ENCODE data around the gene CHST2.
"Not testable (repeated sequence)": the region's sequence is repeated elsewhere in the genome, so short reads cannot be mapped to it uniquely, and the experiment has no call there.

The CHST2 gene

GRCh38 chr3:143119009-143119914 is at the start of gene CHST2:
Gene CHST2, plus strand, starts transcription at chr3:143119771. Its CDS starts 1,046 bp downstream, at chr3:143120817.
- Mint-ChIP-seq H3K9me3 (no peaks in the 10 kb centered on the region), H3K27me3 (peaks cover 14% of the 10 kb centered on the region), H3K36me3 (ENCODE audit: low read depth) (peaks cover 2% of the 10 kb centered on the region), H3K27ac (peak within 1 kb of the TSS; percentile 56), H3K4me3 (peak within 1 kb of the TSS; percentile 84), H3K4me1 (peaks cover 33% of the 10 kb centered on the region)
- DNase-seq: peak; percentile 76
- ATAC-seq: peak; percentile 89

GRCh38 chr3:143070977-143071551 is 48.5 kb upstream of the CHST2 start:
- ATAC-seq (no peak), DNase-seq (no peak)
- Mint-ChIP-seq H3K4me3 (no peak overlapping the region), H3K27me3 (no peaks in the 10 kb centered on the region), H3K9me3 (no peaks in the 10 kb centered on the region), H3K4me1 (no peaks in the 10 kb centered on the region), H3K27ac (no peak overlapping the region), H3K36me3 (ENCODE audit: low read depth) (no peaks in the 10 kb centered on the region)

GRCh38 chr3:143071776-143072175 is 47.8 kb upstream of the CHST2 start:
- Mint-ChIP-seq H3K9me3 (no peaks in the 10 kb centered on the region), H3K27me3 (no peaks in the 10 kb centered on the region), H3K27ac (no peak overlapping the region), H3K36me3 (ENCODE audit: low read depth) (no peaks in the 10 kb centered on the region), H3K4me3 (no peak overlapping the region), H3K4me1 (no peaks in the 10 kb centered on the region)
- no peak for DNase-seq
- ATAC-seq: no peak

GRCh38 chr3:143072298-143073020 is 47.1 kb upstream of the CHST2 start:
- not testable (repeated sequence) for H3K4me1 Mint-ChIP-seq; H3K9me3 Mint-ChIP-seq; ATAC-seq; H3K27ac Mint-ChIP-seq; DNase-seq; H3K36me3 Mint-ChIP-seq (ENCODE audit: low read depth); H3K4me3 Mint-ChIP-seq; H3K27me3 Mint-ChIP-seq

- H3K4me3 Mint-ChIP-seq; DNase-seq; H3K9me3 Mint-ChIP-seq; ATAC-seq; H3K27ac Mint-ChIP-seq; H3K36me3 Mint-ChIP-seq (ENCODE audit: low read depth); H3K27me3 Mint-ChIP-seq; H3K4me1 Mint-ChIP-seq: not testable (repeated sequence)
These were observed 46.0 kb upstream of the CHST2 start for GRCh38 chr3:143073541-143073940.

- not testable (repeated sequence) for H3K4me1 Mint-ChIP-seq; H3K27ac Mint-ChIP-seq; H3K36me3 Mint-ChIP-seq (ENCODE audit: low read depth); ATAC-seq; H3K4me3 Mint-ChIP-seq; H3K9me3 Mint-ChIP-seq; DNase-seq; H3K27me3 Mint-ChIP-seq
These were observed 45.6 kb upstream of the CHST2 start for GRCh38 chr3:143073983-143074382.

- DNase-seq (no peak), ATAC-seq (no peak)
- Mint-ChIP-seq H3K4me1 (peaks cover 14% of the 10 kb centered on the region), H3K36me3 (ENCODE audit: low read depth) (no peaks in the 10 kb centered on the region), H3K27me3 (peaks cover 2% of the 10 kb centered on the region), H3K9me3 (no peaks in the 10 kb centered on the region), H3K27ac (no peak overlapping the region), H3K4me3 (no peak overlapping the region)
These were observed 40.7 kb upstream of the CHST2 start for GRCh38 chr3:143078883-143079282.

- peaks cover 2% of the 10 kb centered on the region for H3K27me3 Mint-ChIP-seq
- H3K27ac Mint-ChIP-seq: no peak overlapping the region
- no peaks in the 10 kb centered on the region for H3K36me3 Mint-ChIP-seq (ENCODE audit: low read depth)
- H3K9me3 Mint-ChIP-seq: no peaks in the 10 kb centered on the region
- DNase-seq: no peak
- H3K4me1 Mint-ChIP-seq: peaks cover 14% of the 10 kb centered on the region
- H3K4me3 Mint-ChIP-seq: no peak overlapping the region
- ATAC-seq: no peak
These were observed 39.4 kb upstream of the CHST2 start for GRCh38 chr3:143080196-143080595.

- Mint-ChIP-seq H3K9me3 (no peaks in the 10 kb centered on the region), H3K4me1 (peaks cover 14% of the 10 kb centered on the region), H3K4me3 (no peak overlapping the region), H3K27ac (no peak overlapping the region), H3K27me3 (peaks cover 2% of the 10 kb centered on the region), H3K36me3 (ENCODE audit: low read depth) (no peaks in the 10 kb centered on the region)
- no peak for DNase-seq
- ATAC-seq: no peak
These were observed 38.2 kb upstream of the CHST2 start for GRCh38 chr3:143081365-143081764.

GRCh38 chr3:143081844-143082778 is 37.5 kb upstream of the CHST2 start:
- no peak for DNase-seq
- peak; percentile 38 for ATAC-seq
- Mint-ChIP-seq H3K36me3 (ENCODE audit: low read depth) (no peaks in the 10 kb centered on the region), H3K4me1 (peaks cover 14% of the 10 kb centered on the region), H3K27me3 (peaks cover 2% of the 10 kb centered on the region), H3K4me3 (no peak overlapping the region), H3K27ac (no peak overlapping the region), H3K9me3 (no peaks in the 10 kb centered on the region)

- Mint-ChIP-seq H3K27ac (no peak overlapping the region), H3K9me3 (no peaks in the 10 kb centered on the region), H3K27me3 (peaks cover 2% of the 10 kb centered on the region), H3K4me1 (peaks cover 14% of the 10 kb centered on the region), H3K36me3 (ENCODE audit: low read depth) (no peaks in the 10 kb centered on the region), H3K4me3 (no peak overlapping the region)
- no peak for DNase-seq
- no peak for ATAC-seq
These were observed 35.8 kb upstream of the CHST2 start for GRCh38 chr3:143083781-143084180.

GRCh38 chr3:143084856-143085731 is 34.5 kb upstream of the CHST2 start:
- peaks cover 2% of the 10 kb centered on the region for H3K27me3 Mint-ChIP-seq
- no peaks in the 10 kb centered on the region for H3K9me3 Mint-ChIP-seq
- H3K4me3 Mint-ChIP-seq: no peak overlapping the region
- no peaks in the 10 kb centered on the region for H3K36me3 Mint-ChIP-seq (ENCODE audit: low read depth)
- H3K4me1 Mint-ChIP-seq: peaks cover 14% of the 10 kb centered on the region
- ATAC-seq (peak; percentile 63), DNase-seq (no peak)
- H3K27ac Mint-ChIP-seq: no peak overlapping the region

- DNase-seq: no peak
- H3K36me3 Mint-ChIP-seq (ENCODE audit: low read depth): no peaks in the 10 kb centered on the region
- no peak overlapping the region for H3K27ac Mint-ChIP-seq
- ATAC-seq: no peak
- H3K9me3 Mint-ChIP-seq: no peaks in the 10 kb centered on the region
- H3K27me3 Mint-ChIP-seq: no peaks in the 10 kb centered on the region
- H3K4me1 Mint-ChIP-seq: no peaks in the 10 kb centered on the region
- H3K4me3 Mint-ChIP-seq: no peak overlapping the region
These were observed 30.7 kb upstream of the CHST2 start for GRCh38 chr3:143088835-143089234.
